ENCODE measurements around the gene CFAP74.

Gene CFAP74

GRCh38 chr1:1926886-1927660 is 76.5 kb downstream of the CFAP74 start:
- no peak for DNase-seq (ENCODE audit: low spot score)

- no peak for DNase-seq (ENCODE audit: low spot score)
These were observed 77.2 kb downstream of the CFAP74 start for GRCh38 chr1:1926346-1926811.

GRCh38 chr1:1925437-1926345 is 77.9 kb downstream of the CFAP74 start:
- DNase-seq (ENCODE audit: low spot score): no peak

GRCh38 chr1:1924849-1925248 is 78.7 kb downstream of the CFAP74 start:
- no peak for DNase-seq (ENCODE audit: low spot score)

GRCh38 chr1:1924386-1924785 is 79.2 kb downstream of the CFAP74 start:
- DNase-seq (ENCODE audit: low spot score): no peak

- no peak for DNase-seq (ENCODE audit: low spot score)
These were observed 80.4 kb downstream of the CFAP74 start for GRCh38 chr1:1922956-1923833.

- DNase-seq (ENCODE audit: low spot score): no peak
These were observed 81.0 kb downstream of the CFAP74 start for GRCh38 chr1:1922702-1922955.

GRCh38 chr1:1921901-1922701 is 81.5 kb downstream of the CFAP74 start:
- no peak for DNase-seq (ENCODE audit: low spot score)

- DNase-seq (ENCODE audit: low spot score): no peak
These were observed 82.1 kb downstream of the CFAP74 start for GRCh38 chr1:1921459-1921862.

GRCh38 chr1:1920608-1921458 is 82.8 kb downstream of the CFAP74 start:
- no peak for DNase-seq (ENCODE audit: low spot score)

GRCh38 chr1:1920057-1920607 is 83.5 kb downstream of the CFAP74 start:
- DNase-seq (ENCODE audit: low spot score): no peak

- peak; percentile 100 for DNase-seq (ENCODE audit: low spot score)
These were observed 84.1 kb downstream of the CFAP74 start for GRCh38 chr1:1919304-1920056.

GRCh38 chr1:1918901-1919303 is 84.7 kb downstream of the CFAP74 start, which contains the start of gene TMEM52:
Gene TMEM52, minus strand, starts transcription at chr1:1919279. Its CDS starts 14 bp downstream, at chr1:1919265.
- DNase-seq (ENCODE audit: low spot score): no peak

- no peak for DNase-seq (ENCODE audit: low spot score)
These were observed 85.3 kb downstream of the CFAP74 start for GRCh38 chr1:1917995-1918900.

- DNase-seq (ENCODE audit: low spot score): no peak
These were observed 86.1 kb downstream of the CFAP74 start for GRCh38 chr1:1917304-1917976.

- no peak for DNase-seq (ENCODE audit: low spot score)
These were observed 86.7 kb downstream of the CFAP74 start for GRCh38 chr1:1916851-1917251.
